GM21447 (cell line): ENCODE measurements around the gene GRPEL1.

ENCODE experiments used
- ATAC-seq: cut with Tn5 transposase; IDR thresholded peaks from one replicate; pipeline ENCODE4 v1.9.1; 2021; ENCODE audit not compliant: unreplicated experiment

The GRPEL1 gene

DNA sequence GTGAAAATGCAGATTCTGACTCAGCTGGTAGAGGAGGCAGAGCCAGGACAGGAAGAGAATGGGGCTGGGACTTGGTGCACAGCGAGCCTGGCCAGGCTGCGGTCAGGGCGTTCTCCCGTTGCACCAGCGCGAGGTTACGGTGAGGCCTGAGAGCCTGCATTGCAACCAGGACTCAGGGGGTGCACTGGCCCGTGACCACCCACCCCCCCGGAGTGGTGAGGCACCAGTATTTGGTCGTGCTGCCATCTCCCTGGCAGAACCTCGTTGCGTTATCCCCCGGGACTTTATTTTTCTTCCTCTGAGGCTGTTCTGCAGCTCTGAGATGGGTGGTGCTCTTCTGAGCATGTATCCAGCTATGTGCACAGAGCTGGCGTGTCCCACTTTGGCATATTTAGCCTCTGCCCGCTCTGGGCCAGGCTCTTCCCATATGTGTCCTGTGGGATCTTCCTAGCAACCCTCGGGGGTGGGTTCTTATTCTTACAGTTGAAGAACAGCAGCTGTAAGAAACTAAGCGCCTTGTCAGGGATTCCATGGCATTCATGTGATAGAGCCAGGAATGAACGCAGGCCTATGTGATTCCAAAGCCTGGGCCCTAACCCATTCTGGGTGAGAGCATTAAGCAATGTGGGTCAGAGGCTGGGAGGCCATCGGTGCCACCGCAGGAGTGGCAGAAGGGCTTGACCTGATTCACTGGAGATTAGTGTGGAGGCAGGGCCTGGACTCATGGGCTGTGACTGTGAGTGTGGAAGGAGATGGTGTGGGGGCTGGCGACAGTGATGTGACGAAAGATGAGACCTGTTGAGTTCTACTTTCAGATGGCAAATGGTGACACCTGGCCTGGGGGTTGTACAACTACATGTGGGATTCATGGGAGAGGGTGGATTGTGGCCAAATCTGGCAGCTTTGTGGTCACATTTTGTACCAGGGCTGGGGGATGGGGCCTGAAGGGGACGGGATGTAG lies 21.6 kb downstream of the GRPEL1 start:
- ATAC-seq = peak; percentile 39

GRCh38 chr4:7045553-7045952 lies 22.3 kb downstream of the GRPEL1 start:
- no peak for ATAC-seq

DNA sequence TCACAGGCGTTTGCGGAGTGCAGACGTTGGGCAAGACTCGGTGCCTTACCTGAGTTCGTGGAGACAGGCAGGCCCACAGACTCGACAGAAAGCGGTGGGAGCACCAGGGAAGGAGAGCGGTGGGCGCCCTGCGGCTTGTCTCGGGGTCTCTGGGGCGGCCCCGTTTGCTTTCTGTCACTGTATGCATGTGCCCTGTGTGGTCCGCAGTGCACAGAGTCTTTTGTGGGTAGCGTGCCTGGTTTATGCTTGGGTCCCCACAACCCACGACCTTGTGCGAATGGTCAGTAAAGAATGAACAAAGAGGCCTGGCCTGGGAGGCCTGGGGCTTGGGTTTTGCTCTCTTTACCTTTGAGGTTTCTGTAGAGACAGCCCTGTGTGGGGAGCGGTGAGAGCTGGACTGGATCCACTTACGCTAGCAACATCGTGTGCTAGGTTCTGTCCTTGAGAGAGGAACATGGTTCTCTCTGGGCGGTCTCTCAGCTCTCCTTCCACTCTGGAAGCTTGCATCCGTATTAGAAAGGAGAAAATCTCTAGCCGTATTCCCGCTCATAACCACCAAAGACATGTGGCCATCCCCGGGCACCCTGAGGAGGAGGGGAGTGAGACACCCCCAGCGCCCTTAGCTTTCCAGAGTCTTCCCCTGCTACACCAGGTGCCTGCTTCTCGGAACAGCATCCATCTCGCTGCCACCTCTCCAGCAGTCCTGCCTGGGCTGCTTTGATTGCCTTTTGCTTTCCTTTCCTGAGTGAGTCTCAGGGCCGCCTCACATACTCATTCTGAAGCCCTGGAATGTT lies 23.5 kb downstream of the GRPEL1 start:
- ATAC-seq = no peak

DNA sequence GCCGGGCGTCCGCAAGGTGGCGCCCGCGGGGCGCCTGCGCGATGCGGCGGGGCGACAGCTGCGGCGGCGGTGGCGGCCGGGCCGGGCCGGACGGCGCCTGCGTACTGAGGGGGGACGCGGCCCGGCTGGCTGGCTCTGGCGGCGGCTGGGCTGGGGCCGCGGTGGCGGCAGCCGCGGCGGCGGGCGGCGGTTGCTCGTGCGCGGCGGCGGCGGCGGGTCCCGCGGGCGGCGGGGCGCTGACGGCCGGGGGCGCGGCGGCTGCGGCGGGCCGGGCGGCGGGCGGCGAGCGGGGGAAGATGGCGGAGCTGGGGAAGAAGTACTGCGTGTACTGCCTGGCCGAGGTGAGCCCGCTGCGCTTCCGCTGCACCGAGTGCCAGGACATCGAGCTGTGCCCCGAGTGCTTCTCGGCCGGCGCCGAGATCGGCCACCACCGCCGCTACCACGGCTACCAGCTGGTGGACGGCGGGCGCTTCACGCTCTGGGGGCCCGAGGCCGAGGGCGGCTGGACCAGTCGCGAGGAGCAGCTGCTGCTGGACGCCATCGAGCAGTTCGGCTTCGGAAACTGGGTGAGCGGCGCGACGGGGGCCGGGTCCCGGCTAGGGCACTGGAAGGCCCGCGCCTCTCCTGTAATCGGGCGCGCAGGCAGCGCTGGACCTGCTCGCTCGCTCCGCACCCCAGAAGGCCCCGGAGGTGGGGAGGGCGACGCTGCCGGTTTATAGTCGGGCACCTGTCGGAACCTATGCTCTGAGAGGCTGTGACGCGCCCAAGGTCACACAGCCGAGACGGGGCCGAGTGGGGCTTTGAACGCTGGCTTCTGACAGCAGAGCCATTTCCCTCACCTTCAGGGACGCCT lies 24.4 kb downstream of the GRPEL1 start, which contains the start of gene TADA2B:
Gene TADA2B, plus strand, starts transcription at position 89 of the 853 bp plus-strand sequence. Its CDS starts 208 bp downstream, at position 297.
- ATAC-seq = peak; percentile 8

GRCh38 chr4:7042503-7043283 lies 25.2 kb downstream of the GRPEL1 start:
- peak; percentile 75 for ATAC-seq

DNA sequence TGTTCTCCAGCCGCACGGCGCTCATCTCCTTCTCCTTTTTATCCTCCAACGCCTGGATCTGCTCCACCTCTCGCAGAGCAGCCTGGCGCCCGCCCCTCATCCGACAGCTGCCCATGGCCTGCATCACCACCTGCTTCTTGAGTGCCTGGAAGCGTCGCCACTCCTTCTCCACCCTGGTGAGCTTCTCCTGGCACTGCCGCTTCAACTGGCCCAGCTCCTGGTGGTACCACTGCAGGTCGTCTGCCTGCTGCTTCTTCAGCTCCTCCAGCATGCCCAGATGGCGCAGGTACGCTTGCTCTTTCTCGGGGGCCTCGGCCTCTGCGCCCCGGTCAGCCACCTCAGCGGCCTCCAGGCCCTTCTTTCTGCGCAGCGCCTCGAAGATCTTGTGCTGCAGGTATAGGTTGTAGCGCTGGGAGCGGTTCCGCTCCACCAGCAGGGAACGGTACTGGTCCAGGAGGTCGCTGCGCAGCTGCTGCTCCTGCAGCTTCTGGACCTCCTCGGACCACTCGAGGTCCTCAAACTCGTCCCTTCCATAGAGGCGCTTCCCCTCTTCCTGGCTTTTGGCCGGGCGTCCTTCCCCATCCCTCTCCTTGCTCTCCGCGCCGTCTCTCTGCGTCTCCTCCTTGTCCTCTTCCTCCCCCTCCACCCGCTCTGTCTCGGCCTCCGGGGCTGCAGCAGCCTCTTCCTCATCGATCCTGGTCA lies 25.9 kb downstream of the GRPEL1 start:
- no peak for ATAC-seq

DNA sequence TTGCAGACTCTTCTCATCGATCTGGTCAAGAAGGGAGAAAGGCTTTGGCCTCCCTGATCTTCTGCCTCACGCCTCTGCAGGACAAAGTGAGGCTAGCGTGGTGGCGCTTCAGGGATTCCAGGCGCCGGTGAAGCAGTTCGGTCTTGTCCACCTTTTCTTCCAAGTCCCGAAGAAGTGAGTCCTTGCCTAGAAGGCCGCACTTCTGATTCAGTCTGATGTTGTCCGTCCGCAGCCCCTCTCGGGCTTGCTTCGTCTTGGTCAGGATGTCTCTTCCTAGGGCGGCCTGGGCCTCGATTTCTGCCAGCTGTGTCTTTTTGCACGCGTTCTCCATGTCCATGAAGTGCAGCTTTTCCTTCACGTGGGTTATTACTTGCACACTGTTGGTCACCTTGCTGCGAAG lies 26.6 kb downstream of the GRPEL1 start:
- no peak for ATAC-seq

GRCh38 chr4:7040765-7041164 lies 27.1 kb downstream of the GRPEL1 start:
- ATAC-seq = no peak

DNA sequence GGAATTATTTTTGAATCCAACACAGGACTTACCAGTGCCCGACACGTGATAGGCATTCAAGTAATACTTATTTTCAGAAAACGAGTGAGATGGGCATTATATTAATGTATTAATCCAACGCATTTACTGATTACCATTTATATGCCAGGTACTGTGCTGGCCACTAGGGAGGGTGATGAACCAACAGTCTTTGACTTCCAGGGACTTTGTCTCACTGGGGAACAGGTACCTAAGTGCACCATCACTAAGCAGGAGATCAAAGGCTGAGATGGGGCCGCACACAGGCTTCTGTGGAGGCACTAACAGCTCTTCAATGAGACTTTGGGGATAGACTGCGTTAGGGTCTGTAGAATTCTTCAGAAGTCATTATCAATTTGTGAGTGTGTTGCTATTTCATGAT lies 30.4 kb downstream of the GRPEL1 start:
- ATAC-seq = no peak

- ATAC-seq = no peak
These were observed 33.4 kb downstream of the GRPEL1 start for GRCh38 chr4:7034262-7035081.

DNA sequence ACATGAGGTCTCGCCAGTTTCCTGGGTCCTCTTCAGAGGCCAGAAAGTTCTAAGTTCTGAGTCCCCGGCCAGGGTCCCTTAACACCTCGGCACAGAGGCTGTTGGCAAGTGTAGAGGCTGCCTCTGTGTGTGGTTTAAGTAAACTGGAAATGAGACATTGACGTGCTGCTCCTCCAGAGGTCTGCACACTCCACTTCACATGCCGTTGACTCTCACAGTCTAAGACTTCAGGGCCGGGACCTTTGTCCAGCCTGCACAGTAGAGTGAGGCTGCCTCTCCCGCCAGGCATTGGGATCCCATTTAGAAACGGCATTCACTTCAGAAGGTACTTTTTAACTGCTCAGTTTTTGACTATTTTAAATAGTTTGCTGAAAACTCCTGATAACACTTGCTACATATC lies 35.3 kb downstream of the GRPEL1 start:
- ATAC-seq = no peak

- no peak for ATAC-seq
These were observed 36.1 kb downstream of the GRPEL1 start for GRCh38 chr4:7031558-7032449.

GRCh38 chr4:7030856-7031255 lies 37.0 kb downstream of the GRPEL1 start:
- ATAC-seq = no peak

DNA sequence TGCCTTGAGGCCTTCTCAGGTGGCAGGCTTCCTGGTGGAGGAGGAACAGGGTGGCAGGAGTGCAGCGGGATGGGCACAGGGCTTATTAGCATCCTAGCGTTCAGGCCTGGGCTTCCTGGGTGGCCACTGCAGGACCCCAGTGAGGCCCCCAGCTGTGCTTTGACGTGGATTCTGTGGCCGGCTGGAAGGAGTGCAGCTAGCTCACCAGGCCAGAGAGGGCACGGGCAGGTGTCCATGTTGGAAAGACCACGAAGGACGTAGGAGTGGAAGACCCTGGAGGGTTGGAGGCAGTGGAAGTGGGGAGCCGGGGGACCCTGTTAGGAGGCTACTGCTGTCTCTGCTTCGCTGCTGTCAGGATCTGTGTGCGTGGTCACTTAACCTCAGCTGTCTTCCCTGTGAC lies 37.9 kb downstream of the GRPEL1 start:
- ATAC-seq = no peak

GRCh38 chr4:7029212-7029611 lies 38.7 kb downstream of the GRPEL1 start:
- no peak for ATAC-seq

- ATAC-seq = no peak
These were observed 40.0 kb downstream of the GRPEL1 start for GRCh38 chr4:7027913-7028312.

GRCh38 chr4:7027284-7027683 lies 40.6 kb downstream of the GRPEL1 start:
- no peak for ATAC-seq

- no peak for ATAC-seq
These were observed 41.8 kb downstream of the GRPEL1 start for GRCh38 chr4:7026107-7026506.
